Measurements from ENCODE around the gene SMAP2.
A peak's percentile ranks its signal among the peaks of the same experiment; 100 is the strongest.
"Not testable (repeated sequence)": the region's sequence is repeated elsewhere in the genome, so short reads cannot be mapped to it uniquely, and the experiment has no call there.

The SMAP2 gene

GRCh38 chr1:40373323-40374283 lies at the start of gene SMAP2:
TSS of gene SMAP2 (plus strand) at chr1:40373727. CDS start at chr1:40374121, 394 bp downstream.
- DNase-seq (ENCODE audit: low read depth in 2 of 2): peak; percentile 91 to 96

GRCh38 chr1:40331403-40331802 lies 42.1 kb upstream of the SMAP2 start:
- DNase-seq (ENCODE audit: low read depth in 2 of 2): not testable (repeated sequence)

- DNase-seq (ENCODE audit: low read depth in 2 of 2): no peak
Observed at GRCh38 chr1:40332695-40333094, 40.8 kb upstream of the SMAP2 start.

- no peak for DNase-seq (ENCODE audit: low read depth in 2 of 2)
Observed at GRCh38 chr1:40337443-40337842, 36.1 kb upstream of the SMAP2 start.

GRCh38 chr1:40338745-40339419 lies 34.6 kb upstream of the SMAP2 start:
- peak; percentile 77 to 86 for DNase-seq (ENCODE audit: low read depth in 2 of 2)

- no peak for DNase-seq (ENCODE audit: low read depth in 2 of 2)
Observed at GRCh38 chr1:40339420-40340323, 33.9 kb upstream of the SMAP2 start.

GRCh38 chr1:40341491-40342380 lies 31.8 kb upstream of the SMAP2 start:
- no peak for DNase-seq (ENCODE audit: low read depth in 2 of 2)

GRCh38 chr1:40342381-40342717 lies 31.2 kb upstream of the SMAP2 start:
- not testable (repeated sequence) for DNase-seq (ENCODE audit: low read depth in 2 of 2)

- peak in 1 of 2 donors; percentile 16 for DNase-seq (ENCODE audit: low read depth in 2 of 2)
Observed at GRCh38 chr1:40344597-40344996, 28.9 kb upstream of the SMAP2 start.

GRCh38 chr1:40350391-40350790 lies 23.1 kb upstream of the SMAP2 start:
- no peak for DNase-seq (ENCODE audit: low read depth in 2 of 2)

GRCh38 chr1:40351124-40351523 lies 22.4 kb upstream of the SMAP2 start:
- no peak for DNase-seq (ENCODE audit: low read depth in 2 of 2)

GRCh38 chr1:40352126-40352525 lies 21.4 kb upstream of the SMAP2 start:
- no peak for DNase-seq (ENCODE audit: low read depth in 2 of 2)

GRCh38 chr1:40353082-40353481 lies 20.4 kb upstream of the SMAP2 start:
- no peak for DNase-seq (ENCODE audit: low read depth in 2 of 2)

GRCh38 chr1:40357625-40358024 lies 15.9 kb upstream of the SMAP2 start:
- no peak for DNase-seq (ENCODE audit: low read depth in 2 of 2)

- no peak for DNase-seq (ENCODE audit: low read depth in 2 of 2)
Observed at GRCh38 chr1:40360631-40361030, 12.9 kb upstream of the SMAP2 start.

- no peak for DNase-seq (ENCODE audit: low read depth in 2 of 2)
Observed at GRCh38 chr1:40361201-40361600, 12.3 kb upstream of the SMAP2 start.

GRCh38 chr1:40361637-40362036 lies 11.9 kb upstream of the SMAP2 start:
- DNase-seq (ENCODE audit: low read depth in 2 of 2): no peak

- DNase-seq (ENCODE audit: low read depth in 2 of 2): no peak
Observed at GRCh38 chr1:40362199-40362598, 11.3 kb upstream of the SMAP2 start.

GRCh38 chr1:40362699-40363098 lies 10.8 kb upstream of the SMAP2 start:
- DNase-seq (ENCODE audit: low read depth in 2 of 2): no peak

- DNase-seq (ENCODE audit: low read depth in 2 of 2): no peak
Observed at GRCh38 chr1:40363721-40364120, 9.8 kb upstream of the SMAP2 start.

- DNase-seq (ENCODE audit: low read depth in 2 of 2): no peak
Observed at GRCh38 chr1:40371707-40372258, 1.7 kb upstream of the SMAP2 start.
